ENCODE measurements around the gene CCL1. TPM values are rescaled to one million over a fixed set of nuclear protein-coding genes. Genes with fewer than 3 reads are reported as not detected.
A peak's percentile ranks its signal among the peaks of the same experiment; 100 is the strongest.

Gene CCL1
- total and polyA plus RNA-seq, 9 of the 15 experiments (the other 6 are each of a cell fraction or from before 2014, with no cell fraction given): 0.45 TPM; not detected in 8

- TF ChIP-seq BRF1 (IDR thresholded peaks at IDR 0.05; ENCODE audit: borderline replicate concordance, extremely low read depth, insufficient read length) (no peak), CBFA2T3 (IDR thresholded peaks at IDR 0.05) (no peak), E2F6 (IDR thresholded peaks at IDR 0.05; ENCODE audit: borderline replicate concordance in 1 of 2, extremely low read depth in 1 of 2, insufficient read depth in 1 of 2, insufficient read length in 1 of 2, low read depth in 1 of 2, low read length in 1 of 2, poor library complexity in 1 of 2, severe bottlenecking in 1 of 2) (no peak), KLF1 (tag; IDR thresholded peaks at IDR 0.05) (no peak), NR2F6 (CRISPR knock-in tag; IDR thresholded peaks at IDR 0.05) (no peak), TCF7L2 (IDR thresholded peaks at IDR 0.05; ENCODE audit: low read depth, low read length) (no peak), GTF2A2 (tag; IDR thresholded peaks at IDR 0.05) (no peak), ZNF584 (CRISPR knock-in tag; IDR thresholded peaks at IDR 0.05; ENCODE audit: low read depth) (0 out of 2 replicates have a peak, but pooled peaks have one; percentile 25), RNF2 (IDR thresholded peaks at IDR 0.05) (no peak), E2F1 (CRISPR knock-in tag; IDR thresholded peaks at IDR 0.05) (no peak), ZNF197 (CRISPR knock-in tag; IDR thresholded peaks at IDR 0.05; ENCODE audit: low read depth) (no peak), ZNF217 (CRISPR knock-in tag; IDR thresholded peaks at IDR 0.05) (no peak), POLR2AphosphoS2 (IDR thresholded peaks at IDR 0.05; ENCODE audit: low read length) (no peak), TAF9B (IDR thresholded peaks at IDR 0.05; ENCODE audit: partially characterized antibody) (no peak), POLR2B (IDR thresholded peaks at IDR 0.05; ENCODE audit: low read depth, partially characterized antibody) (no peak), ZNF609 (CRISPR knock-in tag; IDR thresholded peaks at IDR 0.05; ENCODE audit: borderline replicate concordance) (no peak)
- TF ChIP-seq, protein P1, sequence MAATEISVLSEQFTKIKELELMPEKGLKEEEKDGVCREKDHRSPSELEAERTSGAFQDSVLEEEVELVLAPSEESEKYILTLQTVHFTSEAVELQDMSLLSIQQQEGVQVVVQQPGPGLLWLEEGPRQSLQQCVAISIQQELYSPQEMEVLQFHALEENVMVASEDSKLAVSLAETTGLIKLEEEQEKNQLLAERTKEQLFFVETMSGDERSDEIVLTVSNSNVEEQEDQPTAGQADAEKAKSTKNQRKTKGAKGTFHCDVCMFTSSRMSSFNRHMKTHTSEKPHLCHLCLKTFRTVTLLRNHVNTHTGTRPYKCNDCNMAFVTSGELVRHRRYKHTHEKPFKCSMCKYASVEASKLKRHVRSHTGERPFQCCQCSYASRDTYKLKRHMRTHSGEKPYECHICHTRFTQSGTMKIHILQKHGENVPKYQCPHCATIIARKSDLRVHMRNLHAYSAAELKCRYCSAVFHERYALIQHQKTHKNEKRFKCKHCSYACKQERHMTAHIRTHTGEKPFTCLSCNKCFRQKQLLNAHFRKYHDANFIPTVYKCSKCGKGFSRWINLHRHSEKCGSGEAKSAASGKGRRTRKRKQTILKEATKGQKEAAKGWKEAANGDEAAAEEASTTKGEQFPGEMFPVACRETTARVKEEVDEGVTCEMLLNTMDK (IDR thresholded peaks at IDR 0.05; ENCODE audit: borderline replicate concordance, insufficient read depth, low read depth, low read length, poor library complexity, severe bottlenecking): no peak
- TF ChIP-seq, protein P2, sequence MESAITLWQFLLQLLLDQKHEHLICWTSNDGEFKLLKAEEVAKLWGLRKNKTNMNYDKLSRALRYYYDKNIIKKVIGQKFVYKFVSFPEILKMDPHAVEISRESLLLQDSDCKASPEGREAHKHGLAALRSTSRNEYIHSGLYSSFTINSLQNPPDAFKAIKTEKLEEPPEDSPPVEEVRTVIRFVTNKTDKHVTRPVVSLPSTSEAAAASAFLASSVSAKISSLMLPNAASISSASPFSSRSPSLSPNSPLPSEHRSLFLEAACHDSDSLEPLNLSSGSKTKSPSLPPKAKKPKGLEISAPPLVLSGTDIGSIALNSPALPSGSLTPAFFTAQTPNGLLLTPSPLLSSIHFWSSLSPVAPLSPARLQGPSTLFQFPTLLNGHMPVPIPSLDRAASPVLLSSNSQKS (CRISPR knock-in tag; IDR thresholded peaks at IDR 0.05): no peak
Measured at GRCh38 chr17:34347063-34347462, 16.0 kb downstream of the CCL1 start (continued).

All from K562 (cell line).